Stimulated activated CD8-positive, alpha-beta memory T cell treated with anti-CD3 and anti-CD28 coated beads, Interleukin-4, amount 100 ng/mL, for 4 hours (primary cell): ENCODE results near the gene PHLDB2.

Experiments used
- DNase-seq, 2 donors: peaks; one replicate each; pipeline ENCODE4 v3.0.0-alpha.2; 2020; ENCODE audit warnings: low read depth in 2 of 2, low spot score in 1 of 2

Gene PHLDB2

DNA sequence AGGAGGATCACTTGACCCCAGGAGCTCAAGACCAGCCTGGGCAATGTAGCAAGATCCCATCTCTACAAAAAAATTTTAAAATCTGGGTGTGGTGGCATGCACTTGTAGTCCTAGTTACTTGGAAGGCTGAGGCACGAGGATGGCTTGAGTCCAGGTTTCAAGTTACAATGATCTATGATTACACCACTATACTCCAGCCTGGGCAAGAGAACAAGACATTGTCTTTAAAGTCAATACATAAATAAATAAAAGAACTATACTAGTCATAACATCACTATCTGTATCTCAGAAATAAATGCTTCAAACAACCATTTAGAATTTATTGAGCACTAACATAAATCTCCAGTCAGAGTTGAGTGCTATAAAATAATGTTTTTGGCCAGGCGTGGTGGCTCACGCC is 8.5 kb upstream of the PHLDB2 start:
- no peak for DNase-seq

DNA sequence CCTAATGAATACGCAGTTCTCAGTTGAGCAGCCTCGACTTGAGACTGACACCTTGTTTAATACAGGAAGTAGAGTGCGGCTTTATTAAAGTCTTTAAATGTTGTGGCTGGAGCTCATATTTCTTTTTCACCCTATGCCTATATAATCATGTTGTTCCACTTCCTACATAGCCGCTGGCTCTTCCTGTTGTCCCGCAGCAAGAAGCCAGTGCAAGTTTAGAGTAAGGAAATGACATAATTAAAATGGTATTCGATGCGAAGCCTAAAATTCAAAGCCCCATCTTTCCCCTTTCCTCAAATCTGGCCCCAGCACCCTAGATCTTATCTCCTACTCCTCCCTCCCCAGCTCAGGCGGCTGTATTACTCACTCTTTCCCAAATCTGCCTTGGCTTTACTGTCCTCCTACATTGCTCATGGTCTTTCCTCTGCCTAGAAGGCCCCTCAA is 7.5 kb upstream of the PHLDB2 start:
- no peak for DNase-seq

DNA sequence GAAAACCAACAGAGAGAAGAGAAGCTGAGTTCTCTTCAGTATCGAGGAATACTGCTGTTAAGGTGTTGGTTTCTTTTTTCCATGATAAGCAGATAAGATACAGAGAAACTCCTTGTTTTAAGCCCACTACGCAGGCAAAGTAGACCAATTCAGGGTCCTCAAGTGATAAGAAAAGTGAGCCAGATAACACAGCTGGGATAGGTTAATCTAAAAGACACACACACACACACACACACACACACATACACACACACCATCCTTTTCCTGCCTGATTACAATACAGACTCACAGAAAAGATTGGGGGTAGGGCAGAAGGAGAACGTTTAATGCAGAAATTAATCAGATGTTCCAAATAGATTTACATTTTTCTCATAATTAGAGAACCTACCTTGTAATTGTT is 6.5 kb upstream of the PHLDB2 start:
- no peak for DNase-seq

DNA sequence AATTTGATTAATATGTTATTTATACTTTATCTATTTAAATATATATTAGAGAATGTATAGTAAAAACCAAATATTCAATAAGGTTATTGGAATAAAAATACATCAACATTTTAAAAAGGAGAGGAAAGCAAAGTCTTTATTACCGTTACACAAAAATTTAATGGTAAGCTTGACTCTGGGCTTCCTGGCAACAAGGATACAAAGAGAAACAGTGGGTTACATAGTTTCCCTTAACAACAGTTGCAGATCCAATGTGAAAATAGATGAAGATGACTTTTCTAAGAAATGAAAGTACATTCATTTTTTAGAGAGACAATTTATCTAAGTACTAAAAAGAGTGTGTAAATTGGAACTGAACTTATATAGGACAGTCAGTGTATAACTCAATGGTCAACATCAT is 6.0 kb upstream of the PHLDB2 start:
- DNase-seq, result no peak

DNA sequence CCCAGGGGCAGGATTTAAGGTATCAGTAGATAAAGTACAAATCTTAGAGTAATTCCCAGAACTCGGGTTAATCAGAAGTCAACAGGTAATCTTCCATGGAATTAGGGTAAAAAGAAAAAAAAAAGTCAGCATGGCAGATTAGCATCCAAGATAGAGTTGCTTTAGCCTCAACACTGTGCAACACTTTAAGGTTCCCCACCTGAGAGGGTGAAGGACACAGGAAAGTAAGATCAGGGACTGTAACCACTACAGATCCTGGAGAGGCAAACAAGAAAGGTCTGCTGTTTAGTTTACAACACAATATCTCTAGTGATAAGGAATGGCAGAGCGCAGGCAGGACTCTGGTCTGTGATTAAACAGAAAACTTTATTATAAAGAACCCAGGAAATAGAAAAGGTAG is 4.1 kb upstream of the PHLDB2 start:
- DNase-seq, result no peak

DNA sequence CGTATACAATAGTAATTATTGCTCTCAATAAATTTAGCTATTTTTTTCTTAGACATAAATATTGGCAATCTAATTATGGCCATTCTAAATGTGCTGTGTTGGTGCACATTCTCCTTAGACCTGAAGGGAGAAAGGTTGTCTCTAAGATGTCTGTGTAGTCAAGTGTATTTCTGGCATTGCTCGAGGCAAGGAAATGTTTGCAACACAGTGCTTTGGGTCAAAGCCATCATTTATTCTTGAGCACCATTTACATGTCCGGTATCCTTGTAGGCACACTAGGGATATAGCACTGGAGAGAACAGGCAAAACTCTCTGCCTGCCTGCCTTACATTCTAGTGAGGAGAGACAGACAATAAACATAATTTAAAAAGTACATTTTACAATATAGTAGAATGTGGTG is 2.6 kb upstream of the PHLDB2 start:
- no peak for DNase-seq

DNA sequence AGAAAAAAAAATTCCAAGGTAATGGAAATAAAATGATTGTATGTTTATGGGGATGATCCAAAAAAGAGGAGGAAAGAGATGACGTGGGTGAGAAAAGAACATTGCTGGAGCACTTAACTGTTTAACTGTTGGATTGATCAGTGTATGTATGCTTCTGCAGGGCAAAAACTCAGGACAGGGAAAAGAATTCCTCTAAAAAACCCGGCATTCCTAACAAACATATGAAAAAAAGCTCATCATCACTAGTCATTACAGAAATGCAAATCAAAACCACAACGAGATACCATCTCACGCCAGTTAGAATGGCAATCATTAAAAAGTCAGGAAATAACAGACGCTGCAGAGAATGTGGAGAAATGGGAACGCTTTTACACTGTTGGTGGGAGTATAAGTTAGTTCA is 1.6 kb upstream of the PHLDB2 start:
- no peak for DNase-seq

DNA sequence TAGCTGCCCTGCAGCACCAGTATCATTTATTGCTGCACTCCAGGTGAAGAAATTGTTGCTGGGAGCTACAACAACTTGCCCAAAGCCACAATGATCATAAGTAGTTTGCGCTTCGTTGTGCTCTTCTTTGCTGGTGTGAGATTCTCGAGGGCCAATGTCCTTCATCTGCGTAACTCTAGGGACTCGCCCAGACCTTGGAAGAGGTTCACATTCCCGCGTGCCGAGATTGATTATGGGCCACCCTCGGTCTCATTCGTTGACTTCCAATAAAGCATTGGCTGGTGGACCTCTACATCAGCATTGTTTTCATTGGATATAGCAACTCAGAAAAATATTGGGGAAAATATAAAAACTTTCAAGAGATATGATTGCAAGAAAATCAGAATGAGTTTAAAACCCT is 423 bp upstream of the PHLDB2 start:
- no peak for DNase-seq

DNA sequence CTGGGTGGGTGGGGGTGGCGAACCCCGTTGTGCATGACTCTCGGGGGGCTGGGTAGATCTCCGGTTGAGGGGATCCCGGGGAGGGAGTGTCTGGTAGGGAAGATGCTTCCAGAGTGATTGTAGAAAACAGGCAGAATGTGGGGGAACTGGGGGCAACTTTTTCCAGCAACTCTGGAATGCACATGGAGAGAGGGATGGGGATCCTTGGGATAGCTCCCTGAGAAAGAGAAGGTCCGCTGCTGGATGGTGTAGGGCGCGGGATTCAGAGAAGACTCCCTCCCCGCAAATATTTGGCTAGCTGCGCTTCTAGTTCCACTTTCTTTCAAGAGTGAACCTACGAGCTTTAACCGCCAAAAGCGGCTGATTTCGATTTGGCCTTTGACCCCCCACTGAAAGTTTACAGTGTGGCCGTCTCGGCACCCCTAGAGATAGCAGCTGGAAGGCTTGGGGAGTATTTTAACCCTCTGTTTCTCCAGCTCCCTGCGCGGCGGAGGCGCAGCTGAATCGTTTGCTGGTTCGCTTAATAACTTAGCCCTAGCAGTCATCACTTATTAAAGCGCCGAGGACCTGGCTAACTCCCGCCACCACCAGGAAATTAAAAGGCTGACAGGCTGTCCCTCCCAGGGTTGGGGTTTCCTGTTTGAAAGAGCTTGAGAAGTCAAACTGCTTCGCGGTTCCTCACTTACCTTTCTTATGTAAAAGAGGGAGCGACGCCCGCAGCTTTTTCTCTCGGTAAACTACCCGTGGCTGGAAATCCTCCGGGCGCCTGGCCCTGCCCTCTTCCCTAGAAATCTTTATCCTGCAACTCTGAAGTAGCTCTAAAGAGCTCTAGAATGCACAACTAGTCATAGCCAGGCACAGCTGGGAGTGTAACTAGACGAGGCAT is 1.2 kb downstream of the PHLDB2 start:
- DNase-seq, result peak; percentile 13 to 29

DNA sequence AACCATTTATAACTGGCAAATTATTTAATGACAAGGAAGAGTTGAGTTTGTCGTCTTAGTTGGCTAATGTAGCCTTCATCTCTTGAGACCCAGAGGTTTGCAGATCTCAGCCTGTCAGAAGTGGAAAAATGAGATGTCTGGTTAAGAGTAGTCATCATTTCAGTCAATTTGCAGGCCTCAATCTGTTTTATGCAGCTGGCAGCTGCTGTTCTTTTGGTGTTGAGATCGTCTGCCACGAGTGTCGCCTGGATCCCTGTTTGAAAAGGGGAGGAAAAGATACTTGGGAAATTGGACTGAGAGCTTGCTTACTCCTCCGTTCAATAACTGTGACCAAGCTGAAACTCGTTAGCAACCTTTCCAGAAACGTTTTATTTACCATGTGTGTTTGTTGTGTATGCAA is 2.3 kb downstream of the PHLDB2 start:
- no peak for DNase-seq

DNA sequence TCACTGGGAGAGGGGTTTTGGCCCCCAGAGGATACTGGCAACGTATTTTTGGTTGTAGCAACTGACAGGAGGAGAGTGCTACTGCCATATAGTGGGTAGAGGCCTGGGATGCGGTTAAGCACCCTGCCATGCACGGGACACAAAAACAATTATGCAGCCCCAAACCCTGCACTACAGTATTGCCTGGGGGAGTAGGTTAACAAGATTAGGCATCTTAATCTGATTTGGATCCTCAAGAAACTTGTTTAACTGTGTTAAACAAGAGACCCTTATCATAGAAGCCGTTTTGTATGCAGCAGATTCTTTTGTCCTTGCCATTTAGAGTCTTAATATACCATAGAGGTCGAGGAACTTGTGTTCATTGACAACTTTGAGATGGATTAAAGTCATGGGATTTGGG is 3.4 kb downstream of the PHLDB2 start:
- DNase-seq, result no peak

DNA sequence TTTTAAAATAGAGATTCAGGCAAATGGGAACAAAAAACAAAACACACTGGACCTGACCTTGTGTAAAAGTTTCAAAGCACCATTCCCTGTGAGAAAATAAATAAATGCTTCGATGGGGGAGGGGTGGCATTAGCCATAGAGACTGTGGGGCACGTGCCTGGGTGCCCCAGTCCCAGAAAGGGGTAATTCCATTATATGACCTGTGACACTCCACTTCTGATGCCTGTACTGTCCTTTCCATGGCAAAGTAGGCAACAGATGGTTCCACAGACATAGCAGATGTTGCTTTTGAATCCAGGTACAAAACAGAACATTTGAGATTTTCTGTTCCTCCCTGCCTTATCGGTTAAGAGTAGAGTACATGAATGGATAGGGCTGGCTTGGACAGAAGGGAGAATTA is 3.9 kb downstream of the PHLDB2 start:
- DNase-seq, result no peak

DNA sequence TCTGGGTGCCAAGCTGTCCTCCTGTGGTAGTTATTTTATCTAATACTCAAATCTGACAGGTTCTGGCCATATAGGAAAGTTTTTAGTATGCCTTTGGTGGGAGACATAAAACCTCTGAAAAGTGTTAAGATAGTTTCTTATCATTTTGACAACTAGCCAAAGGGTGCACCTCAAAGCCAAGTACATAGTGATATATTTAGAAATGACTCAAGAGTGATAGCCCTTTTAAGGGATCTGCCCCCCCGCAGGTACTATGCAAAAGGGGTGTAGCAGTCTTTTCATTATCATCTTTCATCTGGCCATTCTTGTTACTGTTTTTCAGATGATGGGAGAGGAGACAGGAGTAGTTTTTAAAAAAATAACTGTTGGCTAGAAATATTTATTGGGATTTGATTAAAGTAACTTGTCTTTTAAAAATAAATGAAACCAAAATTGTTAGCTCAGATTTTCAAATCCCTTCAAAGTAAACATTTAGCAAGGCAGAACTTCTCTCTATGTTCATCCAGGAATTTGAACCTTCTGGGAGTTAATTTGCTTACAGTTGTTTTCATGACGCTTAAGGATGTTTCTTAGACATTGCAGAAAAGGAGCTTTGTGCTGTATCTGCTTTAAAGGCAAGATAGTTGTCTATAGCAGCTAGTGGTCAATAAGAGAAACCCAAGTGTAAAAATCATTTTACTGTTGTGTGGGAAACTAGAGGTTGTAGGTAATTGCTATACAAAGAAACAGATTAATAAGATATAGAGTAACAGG is 5.1 kb downstream of the PHLDB2 start:
- DNase-seq, result no peak

DNA sequence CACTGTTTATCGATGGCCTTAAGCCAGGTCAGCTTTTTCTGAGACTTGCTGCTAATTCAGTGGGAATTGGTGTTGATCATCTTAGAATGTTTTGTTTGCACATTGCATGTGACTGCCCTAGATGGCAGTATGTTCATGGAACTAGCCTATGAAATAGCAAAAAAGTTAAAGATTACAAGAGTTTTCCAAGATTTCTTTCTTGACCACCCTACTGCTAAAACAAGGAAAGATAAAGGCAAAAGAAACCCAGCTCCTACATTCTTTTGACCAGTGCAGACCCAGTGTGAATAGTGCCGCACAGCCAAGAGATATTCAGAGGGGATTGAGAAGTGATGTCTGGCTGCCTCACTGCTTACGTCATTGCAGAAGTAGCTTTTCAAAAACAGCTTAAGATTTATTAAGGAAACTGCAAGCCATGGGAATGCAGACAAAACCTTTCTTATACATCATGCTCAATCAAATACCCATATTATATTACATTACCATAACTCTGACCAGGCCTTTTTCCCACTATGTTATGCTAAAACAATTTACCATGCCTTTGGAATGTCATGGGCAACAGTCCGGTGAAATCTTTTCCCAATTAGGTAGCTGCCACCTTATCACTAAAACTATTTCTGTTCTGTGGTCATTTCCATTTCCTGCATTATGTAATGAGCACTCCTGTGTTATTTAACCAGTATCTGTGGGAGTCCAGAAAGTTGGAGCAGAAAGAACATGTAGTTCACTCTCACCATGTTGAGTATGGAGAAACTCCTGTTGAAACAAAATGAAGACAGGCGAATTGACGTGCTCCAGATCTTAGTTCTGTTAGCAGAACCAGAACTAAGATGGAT is 6.0 kb downstream of the PHLDB2 start:
- no peak for DNase-seq

DNA sequence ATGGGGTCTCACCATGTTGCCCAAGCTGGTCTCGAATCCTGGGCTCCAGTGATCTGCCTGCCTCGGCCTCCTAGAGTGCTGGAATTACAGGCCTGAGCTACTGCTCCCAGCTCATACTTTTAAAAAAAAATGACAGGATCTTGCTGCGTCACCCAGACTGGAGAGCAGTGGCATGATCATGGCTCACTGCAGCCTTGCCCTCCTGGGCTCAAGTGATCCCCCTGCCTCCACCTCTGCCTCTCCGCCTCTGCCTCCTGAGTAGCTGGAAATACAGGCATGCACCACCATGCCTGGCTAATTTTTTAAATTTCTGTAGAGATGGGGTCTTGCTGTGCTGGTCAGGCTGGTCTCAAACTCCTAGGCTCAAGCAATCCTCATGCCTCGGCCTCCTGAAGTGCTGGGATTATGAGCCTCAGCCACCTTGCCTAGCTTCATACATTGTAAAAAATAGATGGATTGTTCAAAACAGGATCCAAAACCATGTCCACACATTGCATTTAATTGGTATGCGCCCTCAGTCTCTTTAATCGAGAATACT is 8.9 kb downstream of the PHLDB2 start:
- DNase-seq, result no peak

DNA sequence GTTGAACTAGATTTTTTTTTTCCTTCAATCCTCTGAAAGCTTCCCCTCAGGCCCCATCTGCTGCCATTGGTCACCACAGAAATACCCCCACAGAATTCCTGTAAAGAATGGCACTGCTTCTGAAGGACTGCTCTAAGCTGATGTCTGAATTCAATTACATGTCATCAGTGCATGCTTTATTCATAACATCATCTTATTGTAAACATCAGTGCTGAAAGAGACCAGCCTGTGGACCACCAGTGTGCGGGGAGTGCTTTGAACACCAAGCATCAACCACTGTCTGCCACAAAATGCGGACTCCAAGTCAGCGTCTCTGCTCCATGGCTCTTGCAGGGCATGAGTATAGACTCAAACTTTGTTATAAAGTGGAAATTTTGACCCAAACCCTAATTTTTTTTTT is 11.6 kb downstream of the PHLDB2 start:
- no peak for DNase-seq

DNA sequence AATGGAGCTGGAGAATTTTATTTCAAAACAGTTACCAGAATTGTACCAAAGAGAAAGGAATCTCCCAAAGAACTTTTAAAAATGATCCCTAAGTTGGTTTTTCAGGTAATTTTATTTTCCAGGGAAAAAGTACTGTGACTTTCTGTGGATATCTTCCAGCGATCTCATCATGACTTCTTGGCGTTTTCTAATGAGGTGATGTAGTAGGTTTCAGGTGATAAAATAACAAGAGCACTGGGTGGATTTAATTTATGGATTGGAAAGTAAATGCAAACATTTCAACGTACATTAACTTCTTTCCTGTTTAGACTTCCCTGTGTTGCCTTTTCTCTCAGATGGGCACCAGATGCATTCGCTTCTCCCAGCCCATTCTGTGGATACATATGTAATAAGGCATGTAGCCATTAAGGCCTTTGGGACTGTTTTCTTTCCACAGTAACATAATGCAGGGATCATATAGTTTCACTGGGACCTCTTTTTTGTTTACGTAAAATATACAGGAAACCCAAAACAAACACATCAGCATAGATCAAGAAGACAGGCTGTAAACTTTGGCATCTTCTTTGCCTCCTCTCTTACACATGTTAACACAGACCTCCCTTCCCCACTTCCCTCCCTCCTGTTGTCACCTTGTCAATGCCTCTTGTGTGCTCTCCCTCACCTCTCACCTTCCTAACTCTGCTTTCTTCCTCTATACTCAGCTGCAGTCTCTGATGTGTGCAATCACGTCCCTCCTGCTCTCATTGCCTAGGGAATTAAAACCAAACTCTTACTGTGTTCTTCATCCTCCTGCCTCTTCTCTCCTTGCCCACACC is 13.0 kb downstream of the PHLDB2 start:
- no peak for DNase-seq

DNA sequence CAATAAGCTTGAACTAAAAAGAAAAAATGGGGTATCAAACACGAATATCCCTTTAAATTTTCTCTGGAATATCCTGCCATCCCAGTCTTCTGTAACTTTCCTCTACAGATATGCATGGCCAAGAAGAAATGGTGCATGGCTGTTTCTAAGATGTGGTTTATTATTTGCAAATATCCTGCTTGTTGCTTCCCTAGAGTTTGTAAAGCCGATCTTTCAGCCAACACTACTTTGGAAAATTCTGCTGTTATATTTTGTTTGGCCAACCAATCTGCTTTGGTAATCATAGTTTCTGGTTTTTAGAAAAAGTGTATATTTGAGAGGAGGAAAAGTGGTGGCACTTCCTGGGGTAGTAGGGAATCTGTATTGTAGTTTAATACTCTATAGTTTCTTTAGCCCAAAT is 13.9 kb downstream of the PHLDB2 start:
- no peak for DNase-seq

DNA sequence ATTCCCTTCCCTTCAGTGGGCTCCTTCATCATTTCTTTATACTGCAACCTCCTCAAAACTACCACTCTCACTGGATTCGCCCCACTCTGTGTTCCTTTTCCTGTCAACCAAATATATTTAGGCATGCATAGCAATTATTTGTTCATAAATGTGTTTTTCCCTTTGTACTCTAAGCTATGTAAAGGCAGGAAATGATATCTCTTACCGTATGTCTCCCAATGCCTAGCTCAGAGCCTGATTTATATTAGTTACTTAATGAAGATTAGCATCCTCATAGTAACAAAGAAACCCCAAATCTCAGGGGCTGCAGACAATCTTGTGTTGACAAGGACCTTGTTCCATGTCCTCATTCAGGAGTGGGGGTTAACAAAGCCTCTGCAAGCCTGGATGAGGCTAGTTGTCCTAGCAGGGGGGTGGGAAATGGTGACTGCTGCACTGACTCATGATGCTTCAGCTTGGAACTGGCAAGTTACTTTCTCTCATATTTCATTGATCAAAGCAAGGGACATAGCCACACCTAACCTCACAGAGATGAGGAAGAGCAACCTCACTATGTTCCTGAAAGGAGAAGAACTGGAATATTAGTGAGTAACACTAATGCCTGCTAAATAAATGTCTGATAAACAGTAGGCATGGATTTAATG is 15.2 kb downstream of the PHLDB2 start:
- no peak for DNase-seq

DNA sequence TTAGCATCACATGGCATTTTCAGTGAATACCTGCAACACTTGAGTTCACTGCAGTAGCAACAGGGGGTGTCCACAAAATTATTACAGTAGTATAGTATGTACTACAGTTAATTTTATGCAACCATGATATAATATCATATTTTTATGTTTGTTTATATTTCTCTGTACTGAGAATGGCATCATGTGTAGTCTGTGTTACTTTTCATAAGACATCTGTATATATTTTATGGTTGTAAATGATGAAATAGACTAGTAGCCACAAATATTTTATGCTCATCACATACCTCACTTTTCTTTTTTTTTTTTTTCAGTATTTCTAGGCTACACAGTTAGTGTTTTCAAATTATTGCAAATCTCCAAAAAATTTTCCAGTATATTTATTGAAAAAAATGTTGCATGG is 22.4 kb downstream of the PHLDB2 start:
- no peak for DNase-seq
